Astrocyte (in vitro differentiated cells and primary cell): ENCODE data around the gene ELMOD2.

Experiments used
- CTCF ChIP-seq: IDR thresholded peaks from 2 replicates; pipeline ENCODE4 v1.5.1; 2011; ENCODE audit warnings: low read depth, mild to moderate bottlenecking, inconsistent platforms, low read length, moderate library complexity; ENCODE audit not compliant: insufficient read depth
- EZH2 ChIP-seq: IDR thresholded peaks from 2 replicates; pipeline ENCODE4 v1.6.1; 2012; ENCODE audit warnings: mild to moderate bottlenecking, low read length, inconsistent platforms; ENCODE audit not compliant: insufficient read depth

GRCh38 chr4:140499391-140499790 lies 24.6 kb upstream of the ELMOD2 start:
- TF ChIP-seq CTCF: no peak
- no peak for TF ChIP-seq EZH2
